Right lobe of liver (tissue), 6 donors: Measurements from ENCODE around the gene ATXN1. TPM values are rescaled to one million over a fixed set of nuclear protein-coding genes. Genes with fewer than 3 reads are reported as not detected.
A peak's percentile ranks its signal among the peaks of the same experiment; 100 is the strongest.

Experiments
- ATAC-seq, 4 donors: fragments of 200-7000 bp; cut with Tn5 transposase; one replicate each; pipeline ENCODE4 v1.9.1; 2020; ENCODE audit warnings: mild to moderate bottlenecking in 4 of 4, moderate library complexity in 4 of 4
- DNase-seq, 3 donors: peaks; one replicate each; pipeline ENCODE4 v3.0.0-alpha.2; 2020
- H3K27ac ChIP-seq, 3 donors: fragments of 200-600 bp; one replicate each; pipeline ENCODE4 v1.8.0; 2022
- H3K27me3 ChIP-seq, 2 donors: fragments of 200-600 bp; one replicate each; pipeline ENCODE4 v1.8.0; 2022
- H3K36me3 ChIP-seq, 4 donors: fragments of 200-600 bp; sonication (generic) in 1 of 4; one replicate each; pipeline versions ENCODE4 v1.5.1 to v1.8.0; 2017 to 2022; ENCODE audit warnings: control low read depth in 1 of 4
- H3K4me1 ChIP-seq, 4 donors: fragments of 200-600 bp; sonication (generic) in 1 of 4; one replicate each; pipeline versions ENCODE4 v1.5.1 to v1.8.0; 2017 to 2022; ENCODE audit warnings: control low read depth in 1 of 4
- H3K4me3 ChIP-seq, 3 donors: fragments of 200-600 bp; one replicate each; pipeline ENCODE4 v1.8.0; 2022
- H3K9me3 ChIP-seq, 4 donors: fragments of 200-600 bp; sonication (generic) in 1 of 4; one replicate each; pipeline versions ENCODE4 v1.5.1 to v1.8.0; 2017 to 2022; ENCODE audit warnings: control low read depth in 1 of 4
- CTCF ChIP-seq, 4 donors: fragments of 200-600 bp in 3 of 4; fragments of 450-650 bp in 1 of 4; IDR thresholded peaks; one replicate each; pipeline versions ENCODE4 v1.5.1 to v1.8.0; 2016 to 2022; ENCODE audit warnings: antibody characterized with exemption in 4 of 4, mild to moderate bottlenecking in 2 of 4
- POLR2A ChIP-seq: fragments of 450-650 bp; IDR thresholded peaks from one replicate; pipeline ENCODE4 v1.6.1; 2017; ENCODE audit warnings: antibody characterized with exemption, mild to moderate bottlenecking
- WGBS: methylation state at CpG from one replicate; pipeline ENCODE4 v1.1.6; 2018; ENCODE audit warnings: low coverage, low lambda C conversion rate; ENCODE audit not compliant: insufficient coverage; ENCODE audit errors: missing lambda C conversion rate; 5-methylcytosine and 5-hydroxymethylcytosine counted together
- intact Hi-C, 2 donors: fragments of 100-400 bp; cut with DNase I; formaldehyde crosslinking; loops; one replicate each; pipeline versions ENCODE4 v1.11.2 to v1.14.1; 2022
- total RNA-seq, 6 experiments: library from RNA; depleted of rRNA in 2 of 6; stranded (reverse); fragments of >200 nt in 2 of 6; fragmentation: NEBNext Ultra II Directional in 3 of 6; extraction: Animal tissue kit (Norgen Biotek cat#: 25700) in 3 of 6; gene quantifications; one replicate each; pipeline versions ENCODE4 v1.1.0 to v1.2.4, GENCODE V29; 2016 to 2023
- donor health status: DM: no; HTN: yes; CAD: no.
- donor health status: DM: no; HTN: no; CAD: no.
- donor health status: DM: no; HTN: no; CAD: no.
- donor health status: DM: no; HTN: yes; CAD: no.
- donor health status: DM: no; HTN: yes; CAD: no.

Gene ATXN1
- total RNA-seq, 6 experiments from 2014 or later: 23.2 to 28.7 (median 25.0) TPM

GRCh38 chr6:16653226-16653625 lies 108.0 kb downstream of the ATXN1 start:
- TF ChIP-seq CTCF (IDR thresholded peaks at IDR 0.05): no peak
- TF ChIP-seq POLR2A: no peak
- ATAC-seq (no peak), DNase-seq (no peak)
- H3K4me1 ChIP-seq: no peaks in the 10 kb centered on the region
- no peaks in the 10 kb centered on the region for H3K27me3 ChIP-seq
- WGBS: 100% methylated on average over 1 of the region's 7 CpGs
- H3K9me3 ChIP-seq: no peaks in the 10 kb centered on the region
- no peak overlapping the region for H3K27ac ChIP-seq
- H3K36me3 ChIP-seq: peaks cover 0 to 11% (median 1%) of the 10 kb centered on the region in 4 donors
- intact Hi-C loops: no loop called here
- no peak overlapping the region for H3K4me3 ChIP-seq

- H3K4me1 ChIP-seq: no peaks in the 10 kb centered on the region
- intact Hi-C loops: no loop called here
- no peaks in the 10 kb centered on the region for H3K9me3 ChIP-seq
- ATAC-seq: peak in 2 of 4 donors; percentile 16 to 26
- no peak for DNase-seq
- H3K4me3 ChIP-seq: no peak overlapping the region
- no peak overlapping the region for H3K27ac ChIP-seq
- 70% methylated on average over 6 of the region's 6 CpGs for WGBS
- no peaks in the 10 kb centered on the region for H3K27me3 ChIP-seq
- TF ChIP-seq POLR2A: no peak
- no peak for TF ChIP-seq CTCF (IDR thresholded peaks at IDR 0.05)
- H3K36me3 ChIP-seq: peaks cover 0 to 11% (median 1%) of the 10 kb centered on the region in 4 donors
These were observed 109.4 kb downstream of the ATXN1 start for GRCh38 chr6:16651871-16652270.

- Histone ChIP-seq H3K36me3 (peaks cover 0 to 4% (median 1%) of the 10 kb centered on the region in 4 donors), H3K27ac (no peak overlapping the region), H3K9me3 (no peaks in the 10 kb centered on the region), H3K4me1 (peaks cover 0 to 6% (median 1%) of the 10 kb centered on the region in 4 donors), H3K4me3 (no peak overlapping the region), H3K27me3 (no peaks in the 10 kb centered on the region)
- intact Hi-C loops: no loop called here
- TF ChIP-seq POLR2A: no peak
- TF ChIP-seq CTCF (IDR thresholded peaks at IDR 0.05): no peak
- no peak for ATAC-seq
- 93% methylated on average over 5 of the region's 5 CpGs for WGBS
- DNase-seq: no peak
These were observed 111.4 kb downstream of the ATXN1 start for GRCh38 chr6:16649890-16650289.

- TF ChIP-seq CTCF (IDR thresholded peaks at IDR 0.05): no peak
- no peak for TF ChIP-seq POLR2A
- ATAC-seq (no peak), DNase-seq (no peak)
- intact Hi-C loops: no loop called here
- Histone ChIP-seq H3K27ac (no peak overlapping the region), H3K36me3 (peaks cover 0 to 2% (median 0%) of the 10 kb centered on the region in 4 donors), H3K9me3 (no peaks in the 10 kb centered on the region), H3K4me3 (no peak overlapping the region), H3K4me1 (peaks cover 0 to 11% (median 4%) of the 10 kb centered on the region in 4 donors), H3K27me3 (no peaks in the 10 kb centered on the region)
- 81% methylated on average over 2 of the region's 2 CpGs for WGBS
These were observed 112.0 kb downstream of the ATXN1 start for GRCh38 chr6:16649241-16649640.

DNA sequence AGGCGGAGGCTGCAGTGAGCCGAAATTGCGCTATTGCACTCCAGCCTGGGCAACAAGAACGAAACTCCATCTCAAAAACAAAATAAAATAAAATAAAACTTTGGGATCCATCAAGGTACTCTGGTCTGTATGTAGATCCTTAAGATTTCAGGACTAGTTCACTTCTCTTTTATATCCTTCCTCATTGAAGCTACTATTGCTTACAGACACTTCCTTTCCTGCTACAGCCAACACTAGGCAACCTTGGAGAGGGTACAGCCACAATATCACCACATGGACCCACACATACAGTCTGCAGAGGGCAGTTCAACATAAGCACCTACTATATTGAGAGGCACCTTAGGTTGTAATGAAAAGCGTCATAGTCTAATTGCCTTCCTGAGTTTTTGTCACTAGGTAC lies 113.3 kb downstream of the ATXN1 start:
- TF ChIP-seq CTCF (IDR thresholded peaks at IDR 0.05) (no peak), POLR2A (no peak)
- H3K27ac ChIP-seq: no peak overlapping the region
- no peaks in the 10 kb centered on the region for H3K27me3 ChIP-seq
- no peaks in the 10 kb centered on the region for H3K9me3 ChIP-seq
- H3K4me3 ChIP-seq: no peak overlapping the region
- intact Hi-C loops: no loop called here
- H3K36me3 ChIP-seq: peaks cover 0 to 2% (median 0%) of the 10 kb centered on the region in 4 donors
- WGBS: 100% methylated on average over 3 of the region's 5 CpGs
- H3K4me1 ChIP-seq: peaks cover 0 to 13% (median 5%) of the 10 kb centered on the region in 4 donors
- DNase-seq: no peak
- peak in 1 of 4 donors; percentile 18 for ATAC-seq
